HepG2 (cell line): Measurements from ENCODE around the gene MRPL34. TPM values are rescaled to one million over a fixed set of nuclear protein-coding genes. Genes with fewer than 3 reads are reported as not detected.

ENCODE experiments used
- BHLHE40 ChIP-seq: IDR thresholded peaks from 2 replicates; pipeline ENCODE4 v1.6.1; 2011; ENCODE audit warnings: low read length, improper control_type of control experiment
- CBX5 ChIP-seq: sonication (generic); formaldehyde crosslinking; IDR thresholded peaks from 2 replicates; pipeline ENCODE4 v1.4.0; 2020; ENCODE audit warnings: missing genetic modification reagents, borderline replicate concordance
- CEBPZ ChIP-seq: IDR thresholded peaks from 2 replicates; pipeline ENCODE4 v1.6.1; 2012; ENCODE audit warnings: low read length, improper control_type of control experiment
- DPF2 ChIP-seq: sonication (generic); formaldehyde crosslinking; IDR thresholded peaks from 2 replicates; pipeline ENCODE4 v1.4.0; 2020; ENCODE audit warnings: mild to moderate bottlenecking, low read depth, missing genetic modification reagents, borderline replicate concordance
- ETV5 ChIP-seq: IDR thresholded peaks from 2 replicates; pipeline ENCODE4 v1.6.1; 2018; ENCODE audit warnings: missing biosample characterization, missing genetic modification reagents, inconsistent platforms, borderline replicate concordance
- FOXJ3 ChIP-seq: sonication (generic); formaldehyde crosslinking; IDR thresholded peaks from 2 replicates; pipeline ENCODE4 v1.4.0; 2020; ENCODE audit warnings: missing genetic modification reagents, mild to moderate bottlenecking, borderline replicate concordance
- KDM5A ChIP-seq: fragments of 200-600 bp; sonication (generic); IDR thresholded peaks from 2 replicates; pipeline ENCODE4 v1.7.0; 2018; ENCODE audit warnings: antibody characterized with exemption, mild to moderate bottlenecking, low read length, borderline replicate concordance
- MXD3 ChIP-seq: IDR thresholded peaks from 2 replicates; pipeline ENCODE4 v1.6.1; 2016; ENCODE audit warnings: mild to moderate bottlenecking, missing biosample characterization, missing genetic modification reagents
- MYNN ChIP-seq: sonication (generic); formaldehyde crosslinking; IDR thresholded peaks from 2 replicates; pipeline ENCODE4 v1.4.0; 2020; ENCODE audit warnings: mild to moderate bottlenecking, low read depth, missing genetic modification reagents
- PRPF4 ChIP-seq: fragments of 200-400 bp; formaldehyde crosslinking; IDR thresholded peaks from 2 replicates; pipeline ENCODE4 v1.6.1; 2016; ENCODE audit warnings: low read length, low read depth; ENCODE audit not compliant: poor library complexity, severe bottlenecking
- RFXAP ChIP-seq: sonication (generic); formaldehyde crosslinking; IDR thresholded peaks from 2 replicates; pipeline ENCODE4 v1.4.0; 2020; ENCODE audit warnings: missing genetic modification reagents, borderline replicate concordance
- SCMH1 ChIP-seq: sonication (generic); formaldehyde crosslinking; IDR thresholded peaks from 2 replicates; pipeline ENCODE4 v1.9.0; 2021; ENCODE audit warnings: missing genetic modification reagents, mild to moderate bottlenecking, borderline replicate concordance
- SP5 ChIP-seq: IDR thresholded peaks from 2 replicates; pipeline ENCODE4 v1.6.1; 2016; ENCODE audit warnings: low read depth, borderline replicate concordance
- THYN1 ChIP-seq: sonication (generic); formaldehyde crosslinking; IDR thresholded peaks from 2 replicates; pipeline ENCODE4 v1.8.1; 2023; ENCODE audit warnings: low read depth, mild to moderate bottlenecking, moderate library complexity, missing genetic modification reagents, borderline replicate concordance
- ZFP62 ChIP-seq: sonication (generic); formaldehyde crosslinking; IDR thresholded peaks from 2 replicates; pipeline ENCODE4 v1.4.0; 2020; ENCODE audit warnings: missing genetic modification reagents
- ZNF264 ChIP-seq: sonication (generic); formaldehyde crosslinking; IDR thresholded peaks from 2 replicates; pipeline ENCODE4 v1.4.0; 2020; ENCODE audit warnings: missing genetic modification reagents
- ZNF614 ChIP-seq: IDR thresholded peaks from 2 replicates; pipeline ENCODE4 v1.6.1; 2018; ENCODE audit warnings: missing biosample characterization, missing genetic modification reagents, inconsistent platforms, borderline replicate concordance
- ZNF652 ChIP-seq: IDR thresholded peaks from 2 replicates; pipeline ENCODE4 v1.6.1; 2016; ENCODE audit warnings: low read depth, borderline replicate concordance
- polyA plus RNA-seq, 8 experiments: library from polyadenylated mRNA; depleted of rRNA in 3 of 8; stranded (reverse) in 7 of 8; unstranded in 1 of 8; fragments of >200 nt; fragmentation: Illumina TruSeq in 4 of 8; extraction: Trizol in 4 of 8; gene quantifications; 2 replicates each; pipeline versions ENCODE4 v1.2.1 to v1.2.3, GENCODE V29; 2011 to 2016; ENCODE audit warnings: low read depth in 4 of 8, missing spikeins in 1 of 8, mixed read lengths in 1 of 8; ENCODE audit not compliant: insufficient read depth in 1 of 8
- total RNA-seq, 5 experiments: library from RNA; depleted of rRNA; stranded (reverse); fragments of >200 nt; fragmentation: Illumina TruSeq; extraction: Trizol; gene quantifications; 2 replicates each; pipeline ENCODE4 v1.2.3, GENCODE V29; 2016; ENCODE audit warnings: low read depth in 1 of 5
- TF ChIP-seq, protein P1 (sequence below): sonication (generic); formaldehyde crosslinking; IDR thresholded peaks from 2 replicates; pipeline ENCODE4 v1.4.0; 2020; ENCODE audit warnings: mild to moderate bottlenecking, missing genetic modification reagents, borderline replicate concordance

MRPL34 gene
- total and polyA plus RNA-seq, 2 of the 13 experiments (the other 11 are each of a cell fraction or from before 2014, with no cell fraction given), result 74.0 to 77.3 TPM

GRCh38 chr19:17309198-17309964, 3.7 kb downstream of the MRPL34 start, which contains the start of gene DDA1 (continued):
- TF ChIP-seq, protein P1, sequence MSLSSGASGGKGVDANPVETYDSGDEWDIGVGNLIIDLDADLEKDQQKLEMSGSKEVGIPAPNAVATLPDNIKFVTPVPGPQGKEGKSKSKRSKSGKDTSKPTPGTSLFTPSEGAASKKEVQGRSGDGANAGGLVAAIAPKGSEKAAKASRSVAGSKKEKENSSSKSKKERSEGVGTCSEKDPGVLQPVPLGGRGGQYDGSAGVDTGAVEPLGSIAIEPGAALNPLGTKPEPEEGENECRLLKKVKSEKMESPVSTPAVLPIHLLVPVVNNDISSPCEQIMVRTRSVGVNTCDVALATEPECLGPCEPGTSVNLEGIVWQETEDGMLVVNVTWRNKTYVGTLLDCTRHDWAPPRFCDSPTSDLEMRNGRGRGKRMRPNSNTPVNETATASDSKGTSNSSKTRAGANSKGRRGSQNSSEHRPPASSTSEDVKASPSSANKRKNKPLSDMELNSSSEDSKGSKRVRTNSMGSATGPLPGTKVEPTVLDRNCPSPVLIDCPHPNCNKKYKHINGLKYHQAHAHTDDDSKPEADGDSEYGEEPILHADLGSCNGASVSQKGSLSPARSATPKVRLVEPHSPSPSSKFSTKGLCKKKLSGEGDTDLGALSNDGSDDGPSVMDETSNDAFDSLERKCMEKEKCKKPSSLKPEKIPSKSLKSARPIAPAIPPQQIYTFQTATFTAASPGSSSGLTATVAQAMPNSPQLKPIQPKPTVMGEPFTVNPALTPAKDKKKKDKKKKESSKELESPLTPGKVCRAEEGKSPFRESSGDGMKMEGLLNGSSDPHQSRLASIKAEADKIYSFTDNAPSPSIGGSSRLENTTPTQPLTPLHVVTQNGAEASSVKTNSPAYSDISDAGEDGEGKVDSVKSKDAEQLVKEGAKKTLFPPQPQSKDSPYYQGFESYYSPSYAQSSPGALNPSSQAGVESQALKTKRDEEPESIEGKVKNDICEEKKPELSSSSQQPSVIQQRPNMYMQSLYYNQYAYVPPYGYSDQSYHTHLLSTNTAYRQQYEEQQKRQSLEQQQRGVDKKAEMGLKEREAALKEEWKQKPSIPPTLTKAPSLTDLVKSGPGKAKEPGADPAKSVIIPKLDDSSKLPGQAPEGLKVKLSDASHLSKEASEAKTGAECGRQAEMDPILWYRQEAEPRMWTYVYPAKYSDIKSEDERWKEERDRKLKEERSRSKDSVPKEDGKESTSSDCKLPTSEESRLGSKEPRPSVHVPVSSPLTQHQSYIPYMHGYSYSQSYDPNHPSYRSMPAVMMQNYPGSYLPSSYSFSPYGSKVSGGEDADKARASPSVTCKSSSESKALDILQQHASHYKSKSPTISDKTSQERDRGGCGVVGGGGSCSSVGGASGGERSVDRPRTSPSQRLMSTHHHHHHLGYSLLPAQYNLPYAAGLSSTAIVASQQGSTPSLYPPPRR (CRISPR knock-in tag), result no peak; the same call in 1 of the 2 replicates
- TF ChIP-seq SP5 (CRISPR knock-in tag) (peak; percentile 93), ZFP62 (no peak), MYNN (CRISPR knock-in tag) (no peak), ZNF264 (CRISPR knock-in tag) (no peak), PRPF4 (no peak), MXD3 (CRISPR knock-in tag) (no peak), ETV5 (CRISPR knock-in tag) (peak; percentile 51; the same call in 1 of the 2 replicates), RFXAP (peak; percentile 89; the same call in 1 of the 2 replicates), THYN1 (CRISPR knock-in tag) (no peak), SCMH1 (CRISPR knock-in tag) (no peak), DPF2 (CRISPR knock-in tag) (no peak), CEBPZ (no peak), FOXJ3 (CRISPR knock-in tag) (no peak), CBX5 (CRISPR knock-in tag) (no peak), ZNF614 (CRISPR knock-in tag) (no peak), BHLHE40 (no peak), ZNF652 (CRISPR knock-in tag) (no peak), KDM5A (peak; percentile 89; the same call in 1 of the 2 replicates)
